Tibial artery (tissue), 4 donors: ENCODE measurements around the gene ADORA1.

Experiments used
- DNase-seq, 2 donors: peaks; one replicate each; pipeline ENCODE4 v3.0.0-alpha.2; 2019
- H3K27ac ChIP-seq, 2 donors: fragments of 200-600 bp; sonication (generic) in 1 of 2; 1 replicate in 1 of 2; 2 replicates in 1 of 2; pipeline ENCODE4 v1.5.1; 2018 to 2019; ENCODE audit warnings: mild to moderate bottlenecking in 1 of 2
- H3K27me3 ChIP-seq, 2 donors: fragments of 200-600 bp; sonication (generic) in 1 of 2; one replicate each; pipeline versions ENCODE4 v1.5.1 to v1.6.0; 2016 to 2019
- H3K36me3 ChIP-seq, 3 donors: fragments of 200-600 bp; sonication (generic) in 2 of 3; one replicate each; pipeline ENCODE4 v1.5.1; 2016 to 2019; ENCODE audit warnings: mild to moderate bottlenecking in 2 of 3
- H3K4me1 ChIP-seq, 4 donors: fragments of 200-600 bp; sonication (generic) in 2 of 4; 1 replicate in 3 of 4; 2 replicates in 1 of 4; pipeline ENCODE4 v1.5.1; 2016 to 2019
- H3K4me3 ChIP-seq, 2 donors: fragments of 200-600 bp; sonication (generic) in 1 of 2; 1 replicate in 1 of 2; 2 replicates in 1 of 2; pipeline ENCODE4 v1.5.1; 2018 to 2019; ENCODE audit warnings: mild to moderate bottlenecking in 2 of 2
- H3K9me3 ChIP-seq, 3 donors: fragments of 200-600 bp; sonication (generic) in 1 of 3; one replicate each; pipeline ENCODE4 v1.5.1; 2016 to 2019
- intact Hi-C: fragments of 100-400 bp; cut with DNase I; formaldehyde crosslinking; loops from one replicate; pipeline ENCODE4 v1.15.0; 2023; ENCODE audit warnings: low total_unique reads
- TF ChIP-seq, protein P1 (sequence below), 2 experiments: fragments of 200-600 bp in 1 of 2; fragments of 450-650 bp in 1 of 2; IDR thresholded peaks; one replicate each; pipeline ENCODE4 v1.5.1; 2017 to 2019; ENCODE audit warnings: antibody characterized with exemption in 2 of 2, mild to moderate bottlenecking in 1 of 2, moderate library complexity in 1 of 2

The ADORA1 gene

DNA sequence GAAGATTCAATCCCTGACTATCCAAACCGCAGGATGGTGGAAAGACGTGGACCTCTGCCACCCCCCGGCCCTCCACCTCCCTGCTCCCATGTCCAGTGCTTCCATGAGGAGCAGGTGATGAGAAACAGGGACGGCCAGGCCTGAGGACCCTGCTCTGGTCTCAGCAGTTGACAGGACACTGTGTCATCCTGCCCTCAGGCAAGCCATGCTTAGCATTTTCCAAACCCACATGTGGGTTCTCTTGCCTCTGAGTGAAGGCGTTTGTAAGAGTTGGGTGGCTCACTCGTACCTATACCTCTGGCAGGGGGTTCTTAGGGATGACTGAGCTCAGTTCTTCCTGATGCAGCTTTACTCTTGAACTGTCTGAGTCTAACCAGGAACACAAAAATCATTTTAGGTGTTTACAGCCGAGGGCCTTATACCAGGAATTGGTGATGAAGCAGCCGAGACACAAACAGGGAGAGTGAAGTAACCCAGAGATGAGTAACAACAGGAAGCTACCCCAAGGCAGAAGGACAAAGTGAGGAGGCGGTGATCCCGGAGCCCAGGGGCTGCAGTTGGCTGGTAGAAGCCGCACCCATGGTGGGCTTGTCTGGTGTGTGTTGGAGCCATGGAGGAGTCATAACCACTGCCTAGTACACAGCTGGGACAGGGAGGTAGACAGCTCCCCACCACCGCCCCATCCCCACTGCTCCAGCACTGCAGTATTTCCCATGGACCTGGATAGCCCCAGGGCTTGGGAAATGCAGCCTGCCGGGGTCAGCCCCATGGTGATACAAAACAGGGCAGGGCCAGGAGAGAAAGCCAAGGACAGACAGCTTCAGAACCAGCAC, 26.7 kb downstream of the ADORA1 start:
- Histone ChIP-seq H3K4me3 (no peak overlapping the region), H3K27me3 (peaks cover 0 to 18% of the 10 kb centered on the region in 2 donors), H3K36me3 (no peaks in the 10 kb centered on the region), H3K27ac (no peak overlapping the region), H3K9me3 (no peaks in the 10 kb centered on the region), H3K4me1 (peaks cover 0 to 6% (median 0%) of the 10 kb centered on the region in 4 donors)
- no peak for DNase-seq
- TF ChIP-seq, protein P1, sequence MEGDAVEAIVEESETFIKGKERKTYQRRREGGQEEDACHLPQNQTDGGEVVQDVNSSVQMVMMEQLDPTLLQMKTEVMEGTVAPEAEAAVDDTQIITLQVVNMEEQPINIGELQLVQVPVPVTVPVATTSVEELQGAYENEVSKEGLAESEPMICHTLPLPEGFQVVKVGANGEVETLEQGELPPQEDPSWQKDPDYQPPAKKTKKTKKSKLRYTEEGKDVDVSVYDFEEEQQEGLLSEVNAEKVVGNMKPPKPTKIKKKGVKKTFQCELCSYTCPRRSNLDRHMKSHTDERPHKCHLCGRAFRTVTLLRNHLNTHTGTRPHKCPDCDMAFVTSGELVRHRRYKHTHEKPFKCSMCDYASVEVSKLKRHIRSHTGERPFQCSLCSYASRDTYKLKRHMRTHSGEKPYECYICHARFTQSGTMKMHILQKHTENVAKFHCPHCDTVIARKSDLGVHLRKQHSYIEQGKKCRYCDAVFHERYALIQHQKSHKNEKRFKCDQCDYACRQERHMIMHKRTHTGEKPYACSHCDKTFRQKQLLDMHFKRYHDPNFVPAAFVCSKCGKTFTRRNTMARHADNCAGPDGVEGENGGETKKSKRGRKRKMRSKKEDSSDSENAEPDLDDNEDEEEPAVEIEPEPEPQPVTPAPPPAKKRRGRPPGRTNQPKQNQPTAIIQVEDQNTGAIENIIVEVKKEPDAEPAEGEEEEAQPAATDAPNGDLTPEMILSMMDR (IDR thresholded peaks at IDR 0.05), result no peak
- intact Hi-C loops, result no loop called here

DNA sequence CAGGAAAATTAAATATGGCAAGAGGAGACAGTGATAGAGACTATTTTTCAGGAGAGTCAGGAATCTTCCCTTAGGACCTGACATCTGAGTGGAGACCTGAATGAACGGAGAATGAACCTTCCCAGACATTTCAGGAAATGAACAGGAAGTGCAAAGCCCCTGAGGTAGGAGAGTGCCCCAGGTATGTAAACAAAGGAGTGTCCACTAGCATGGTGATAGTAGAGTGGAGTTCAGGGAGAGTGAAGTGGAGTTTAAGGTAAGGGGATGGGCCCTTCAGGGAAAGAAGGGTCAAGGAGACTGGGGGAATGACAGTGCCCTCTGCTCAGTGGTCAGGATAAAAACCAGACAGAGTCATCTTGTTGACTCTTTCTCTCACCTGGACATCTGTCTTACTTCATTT, 28.8 kb downstream of the ADORA1 start:
- Histone ChIP-seq H3K4me1 (peaks cover 0 to 3% (median 0%) of the 10 kb centered on the region in 4 donors), H3K9me3 (no peaks in the 10 kb centered on the region), H3K27ac (no peak overlapping the region), H3K27me3 (peaks cover 0 to 14% of the 10 kb centered on the region in 2 donors), H3K4me3 (no peak overlapping the region), H3K36me3 (no peaks in the 10 kb centered on the region)
- DNase-seq, result no peak
- TF ChIP-seq, protein P1 (IDR thresholded peaks at IDR 0.05), result no peak
- intact Hi-C loops, result no loop called here

DNA sequence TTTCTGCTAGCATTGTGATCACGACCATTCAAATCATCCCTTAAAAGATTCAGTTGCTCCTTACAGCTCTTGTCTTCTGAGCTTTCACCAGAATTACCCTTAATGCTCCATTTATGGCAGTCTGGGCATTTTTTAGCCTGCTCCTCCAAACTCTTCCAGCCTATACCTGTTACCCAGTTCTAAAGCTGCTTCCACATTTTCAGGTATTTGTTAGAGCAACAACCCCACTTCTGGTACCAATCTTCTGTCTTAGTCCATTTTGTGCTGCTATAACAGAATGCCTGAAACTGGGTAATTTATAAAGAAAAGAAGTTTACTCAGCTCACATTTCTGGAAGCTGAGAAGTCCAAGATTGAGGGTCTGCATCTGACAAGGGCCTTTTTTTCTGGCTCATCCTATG, 30.9 kb downstream of the ADORA1 start:
- no peak for DNase-seq
- intact Hi-C loops, result no loop called here
- no peaks in the 10 kb centered on the region for H3K36me3 ChIP-seq
- no peak overlapping the region for H3K4me3 ChIP-seq
- no peak overlapping the region for H3K27ac ChIP-seq
- H3K27me3 ChIP-seq, result peaks cover 0 to 20% of the 10 kb centered on the region in 2 donors
- no peaks in the 10 kb centered on the region for H3K9me3 ChIP-seq
- no peaks in the 10 kb centered on the region for H3K4me1 ChIP-seq
- TF ChIP-seq, protein P1 (IDR thresholded peaks at IDR 0.05), result no peak

DNA sequence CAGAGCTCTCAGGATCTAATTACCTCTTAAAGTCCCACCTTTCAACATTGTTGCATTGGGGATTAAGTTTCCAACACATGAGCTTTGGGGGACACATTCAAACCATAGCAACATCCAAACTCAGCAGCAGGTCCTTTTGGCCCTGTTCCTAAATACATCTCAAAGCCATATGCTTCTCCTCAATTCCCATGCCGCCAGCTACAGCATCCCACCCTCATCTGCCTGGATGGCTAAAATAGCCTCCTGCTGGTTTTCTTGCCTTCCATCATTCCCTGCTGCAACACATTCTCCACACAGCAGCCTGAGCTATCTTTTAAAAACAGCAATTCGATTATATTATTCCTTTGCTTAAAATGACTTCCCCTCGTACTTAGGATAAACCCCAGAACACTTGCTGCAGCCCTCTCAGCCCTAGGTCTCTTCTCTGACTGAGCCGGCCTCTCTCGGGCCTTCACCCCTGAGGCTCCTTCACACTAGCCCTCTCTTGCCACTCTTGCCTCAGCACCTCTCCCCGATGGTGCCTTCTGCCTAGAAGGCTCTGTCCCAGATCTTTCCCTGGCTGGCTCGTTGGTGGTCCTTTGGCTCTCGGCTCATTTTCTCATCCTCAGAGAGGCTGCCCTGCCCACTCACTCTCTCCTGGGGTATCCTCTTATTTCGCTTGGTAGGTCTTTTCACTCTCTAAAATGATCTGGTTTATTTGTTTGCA, 31.6 kb downstream of the ADORA1 start:
- TF ChIP-seq, protein P1 (IDR thresholded peaks at IDR 0.05), result no peak
- no peak overlapping the region for H3K27ac ChIP-seq
- no peak overlapping the region for H3K4me3 ChIP-seq
- intact Hi-C loops, result no loop called here
- no peaks in the 10 kb centered on the region for H3K9me3 ChIP-seq
- H3K4me1 ChIP-seq, result no peaks in the 10 kb centered on the region
- peaks cover 0 to 26% of the 10 kb centered on the region in 2 donors for H3K27me3 ChIP-seq
- no peaks in the 10 kb centered on the region for H3K36me3 ChIP-seq
- DNase-seq, result no peak

DNA sequence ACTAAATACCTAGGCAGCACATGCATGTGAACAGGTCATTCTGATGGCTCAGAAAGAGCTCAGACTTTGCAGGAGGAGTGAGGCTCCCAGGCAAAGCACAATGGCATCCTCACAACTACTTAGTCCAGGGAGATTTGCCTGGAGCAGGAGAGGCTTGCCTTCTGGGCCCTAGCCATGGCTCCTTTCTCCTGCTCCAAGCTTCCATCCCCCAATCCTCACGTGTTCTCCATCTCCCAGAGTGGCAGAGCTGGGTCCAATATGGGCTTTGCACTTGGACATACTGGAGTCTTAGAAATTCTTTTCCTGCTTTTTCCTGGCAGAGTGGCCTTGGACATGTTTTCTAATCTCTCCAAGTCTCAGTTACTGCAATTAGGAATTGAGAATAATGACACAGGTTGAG, 32.3 kb downstream of the ADORA1 start:
- no peak overlapping the region for H3K4me3 ChIP-seq
- no peak overlapping the region for H3K27ac ChIP-seq
- no peaks in the 10 kb centered on the region for H3K4me1 ChIP-seq
- no peak for DNase-seq
- intact Hi-C loops, result no loop called here
- H3K36me3 ChIP-seq, result no peaks in the 10 kb centered on the region
- H3K27me3 ChIP-seq, result peaks cover 0 to 28% of the 10 kb centered on the region in 2 donors
- no peaks in the 10 kb centered on the region for H3K9me3 ChIP-seq
- TF ChIP-seq, protein P1 (IDR thresholded peaks at IDR 0.05), result no peak
